HepG2 (cell line): ENCODE measurements around the gene GAS6. TPM values are rescaled to one million over a fixed set of nuclear protein-coding genes. Genes with fewer than 3 reads are reported as not detected.

Experiments
- ATAC-seq: fragments of 200-7000 bp; cut with Tn5 transposase; 3 replicates; pipeline ENCODE4 v1.9.1; 2020; ENCODE audit warnings: mild to moderate bottlenecking, moderate library complexity
- BruUV-seq: library from RNA; stranded (reverse); fragments of 400-500 nt; replicated peaks from 2 replicates; lab custom pipeline; 2021; lab: Mats Ljungman, UMichigan
- CTCF ChIA-PET: fragments of 300-600 bp; formaldehyde crosslinking; extraction: SDS; loops from one replicate; lab custom pipeline; 2021; ENCODE audit warnings: low total read pairs, inconsistent platforms, low intra/inter-chr PET ratio; lab: Yijun Ruan, JAX
- POLR2A ChIA-PET: fragments of 350-600 bp; sonication (Branson Sonifier 250); formaldehyde crosslinking; loops from one replicate; lab custom pipeline; 2020; ENCODE audit warnings: antibody characterized with exemption, inconsistent platforms; lab: Yijun Ruan, JAX
- DNase-seq: peaks from one replicate; pipeline ENCODE4 v3.0.0-alpha.2; 2015; ENCODE audit warnings: low spot score
- FAIRE-seq: peaks from 3 replicates; lab custom pipeline; 2011; peaks lifted over from hg19 to GRCh38; lab: Jason Lieb, UNC
- H2AFZ ChIP-seq: one replicate; pipeline ENCODE4 v1.6.1; 2011; ENCODE audit warnings: low read length, inconsistent platforms
- H3K27ac ChIP-seq: fragments of 300-600 bp; 3 replicates; pipeline ENCODE4 v1.8.0; 2011; ENCODE audit warnings: mixed run types, mild to moderate bottlenecking, mixed read lengths, low read length, inconsistent platforms; ENCODE audit not compliant: insufficient read depth; ENCODE audit errors: extremely low read length
- H3K27me3 ChIP-seq, 2 experiments: fragments of 200-600 bp in 1 of 2; 2 replicates in 1 of 2; 3 replicates in 1 of 2; pipeline versions ENCODE4 v1.6.0 to v1.8.0; 2011; ENCODE audit warnings: low read length in 2 of 2, mild to moderate bottlenecking in 2 of 2, moderate library complexity in 2 of 2, inconsistent platforms in 1 of 2; ENCODE audit not compliant: insufficient read depth in 2 of 2, control insufficient read depth in 1 of 2
- H3K36me3 ChIP-seq, 2 experiments: fragments of 200-600 bp in 1 of 2; replicated peaks in 1 of 2; 2 replicates in 1 of 2; 3 replicates in 1 of 2; pipeline versions ENCODE4 v1.5.1 to v1.8.0; 2011; ENCODE audit warnings: low read length in 2 of 2, inconsistent platforms in 1 of 2; ENCODE audit not compliant: insufficient read depth in 2 of 2, control insufficient read depth in 1 of 2
- H3K4me1 ChIP-seq: 2 replicates; pipeline ENCODE4 v1.5.1; 2012; ENCODE audit warnings: low read length, inconsistent platforms; ENCODE audit not compliant: insufficient read depth
- H3K4me2 ChIP-seq: 2 replicates; pipeline ENCODE4 v1.6.0; 2011; ENCODE audit warnings: low read depth, low read length, inconsistent platforms
- H3K4me3 ChIP-seq, 3 experiments: fragments of 200-600 bp in 1 of 3; sonication (generic), shearing (Covaris generic) in 1 of 3; replicated peaks in 1 of 3; 2 replicates each; pipeline ENCODE4 v1.5.1; 2011 to 2016; ENCODE audit warnings: low read length in 3 of 3, inconsistent platforms in 2 of 3, low read depth in 2 of 3, mild to moderate bottlenecking in 2 of 3, control low read depth in 1 of 3, mixed read lengths in 1 of 3; ENCODE audit not compliant: insufficient read depth in 1 of 3
- H3K79me2 ChIP-seq: one replicate; pipeline ENCODE4 v1.6.1; 2011; ENCODE audit warnings: low read length, inconsistent platforms; ENCODE audit not compliant: insufficient read depth
- H3K9ac ChIP-seq: 2 replicates; pipeline ENCODE4 v1.6.0; 2011; ENCODE audit warnings: mild to moderate bottlenecking, low read depth, low read length, inconsistent platforms; ENCODE audit not compliant: insufficient read depth
- H3K9me3 ChIP-seq: 2 replicates; pipeline ENCODE4 v1.5.1; 2012; ENCODE audit warnings: mild to moderate bottlenecking, low read length
- H4K20me1 ChIP-seq: 2 replicates; pipeline ENCODE4 v1.6.0; 2011; ENCODE audit warnings: inconsistent platforms, mild to moderate bottlenecking, low read length, moderate library complexity; ENCODE audit not compliant: insufficient read depth
- BHLHE40 ChIP-seq: IDR thresholded peaks from 2 replicates; pipeline ENCODE4 v1.6.1; 2011; ENCODE audit warnings: low read length, improper control_type of control experiment
- CREB1 ChIP-seq, 2 experiments: fragments of 450-650 bp in 1 of 2; IDR thresholded peaks; 2 replicates each; pipeline ENCODE4 v1.6.1; 2016 to 2017; ENCODE audit warnings: control low read depth in 1 of 2, mild to moderate bottlenecking in 1 of 2, missing compliant biosample characterization in 1 of 2, missing genetic modification characterization in 1 of 2
- HOXA3 ChIP-seq: sonication (generic); formaldehyde crosslinking; IDR thresholded peaks from 2 replicates; pipeline ENCODE4 v1.5.0; 2020; ENCODE audit warnings: missing genetic modification reagents
- KDM2A ChIP-seq: sonication (generic); formaldehyde crosslinking; IDR thresholded peaks from 2 replicates; pipeline ENCODE4 v1.4.0; 2020; ENCODE audit warnings: low read depth, missing genetic modification reagents, borderline replicate concordance
- SAP130 ChIP-seq: IDR thresholded peaks from 2 replicates; pipeline ENCODE4 v1.6.1; 2016; ENCODE audit warnings: low read depth
- ZBTB42 ChIP-seq: sonication (generic); formaldehyde crosslinking; IDR thresholded peaks from 2 replicates; pipeline ENCODE4 v1.5.0; 2020; ENCODE audit warnings: mild to moderate bottlenecking, missing genetic modification reagents
- ZKSCAN1 ChIP-seq: fragments of 150-350 bp; IDR thresholded peaks from 2 replicates; pipeline ENCODE4 v1.6.1; 2014; ENCODE audit warnings: low read length
- ZNF160 ChIP-seq: sonication (generic); formaldehyde crosslinking; IDR thresholded peaks from 2 replicates; pipeline ENCODE4 v1.8.0; 2022; ENCODE audit warnings: mild to moderate bottlenecking, inconsistent platforms, missing genetic modification reagents
- ZNF784 ChIP-seq: sonication (generic); formaldehyde crosslinking; IDR thresholded peaks from 2 replicates; pipeline ENCODE4 v1.5.1; 2020; ENCODE audit warnings: missing genetic modification reagents, mild to moderate bottlenecking, borderline replicate concordance
- WGBS: methylation state at CpG from one replicate; pipeline ENCODE4 v1.1.6; 2017; ENCODE audit warnings: low lambda C conversion rate; 5-methylcytosine and 5-hydroxymethylcytosine counted together
- in situ Hi-C: cut with HindIII; loops from 2 replicates; pipeline ENCODE4 v1.10.0; 2017; ENCODE audit warnings: low pct_unique_long_range_greater_than_20kb; ENCODE audit not compliant: extremely low pct_ligation_motif_present
- intact Hi-C: fragments of 100-400 bp; cut with micrococcal nuclease; formaldehyde crosslinking; loops from one replicate; pipeline ENCODE4 v1.10.0; 2022; ENCODE audit not compliant: unreplicated experiment
- polyA plus RNA-seq, 8 experiments: library from polyadenylated mRNA; depleted of rRNA in 3 of 8; stranded (reverse) in 7 of 8; unstranded in 1 of 8; fragments of >200 nt; fragmentation: Illumina TruSeq in 4 of 8; extraction: Trizol in 4 of 8; gene quantifications; 2 replicates each; pipeline versions ENCODE4 v1.2.1 to v1.2.3, GENCODE V29; 2011 to 2016; ENCODE audit warnings: low read depth in 4 of 8, missing spikeins in 1 of 8, mixed read lengths in 1 of 8; ENCODE audit not compliant: insufficient read depth in 1 of 8
- total RNA-seq, 5 experiments: library from RNA; depleted of rRNA; stranded (reverse); fragments of >200 nt; fragmentation: Illumina TruSeq; extraction: Trizol; gene quantifications; 2 replicates each; pipeline ENCODE4 v1.2.3, GENCODE V29; 2016; ENCODE audit warnings: low read depth in 1 of 5

Gene GAS6
- total and polyA plus RNA-seq, 2 of the 13 experiments (the other 11 are each of a cell fraction or from before 2014, with no cell fraction given): 0.09 to 0.24 TPM

GRCh38 chr13:113841353-113841650 is 22.6 kb downstream of the GAS6 start:
- FAIRE-seq (no peak), ATAC-seq (no peak), DNase-seq (no peak)
- Histone ChIP-seq H3K4me1 (peaks cover 40% of the 10 kb centered on the region), H2AFZ (no peak overlapping the region), H3K9me3 (no peaks in the 10 kb centered on the region), H3K27me3 (peaks cover 0 to 1% of the 10 kb centered on the region in 2 experiments; a peak in 3 of 5 replicates), H3K9ac (no peak overlapping the region), H3K4me2 (no peak overlapping the region), H3K4me3 (no peak overlapping the region), H4K20me1 (no peaks in the 10 kb centered on the region), H3K36me3 (no peaks in the 10 kb centered on the region), H3K79me2 (no peaks in the 10 kb centered on the region), H3K27ac (no peak overlapping the region)
- CTCF ChIA-PET: no interaction called here
- 87% methylated on average over 15 of the region's 15 CpGs for WGBS
- intact Hi-C loops (no loop called here), in situ Hi-C loops (no loop called here)
- no TSS peak for BruUV-seq
- POLR2A ChIA-PET: no interaction called here
- TF ChIP-seq BHLHE40 (no peak), HOXA3 (no peak), CREB1 (IDR thresholded peaks at IDR 0.05) (no peak), CREB1 (CRISPR knock-in tag; IDR thresholded peaks at IDR 0.05) (no peak), ZNF784 (CRISPR knock-in tag) (no peak), SAP130 (CRISPR knock-in tag) (no peak), ZBTB42 (CRISPR knock-in tag) (no peak), ZKSCAN1 (no peak), ZNF160 (CRISPR knock-in tag) (no peak), KDM2A (CRISPR knock-in tag) (no peak)
